B cell (primary cell): ENCODE measurements around the gene SPSB1. TPM values are rescaled to one million over a fixed set of nuclear protein-coding genes. Genes with fewer than 3 reads are reported as not detected.

Source experiments
- ATAC-seq: fragments of 200-7000 bp; cut with Tn5 transposase; one replicate; pipeline ENCODE4 v1.10.0; 2021; ENCODE audit warnings: low read depth, mild to moderate bottlenecking, moderate number of reproducible peaks, moderate library complexity
- CTCF ChIA-PET: fragments of 350-600 bp; sonication (Branson Sonifier 250); formaldehyde crosslinking; loops from one replicate; lab custom pipeline; 2021; ENCODE audit warnings: antibody characterized with exemption, inconsistent platforms; lab: Charles Lee
- POLR2A ChIA-PET: fragments of 350-600 bp; sonication (Branson Sonifier 250); formaldehyde crosslinking; loops from one replicate; lab custom pipeline; 2021; ENCODE audit warnings: antibody characterized with exemption; lab: Charles Lee
- DNase-seq: peaks from one replicate; pipeline ENCODE4 v3.0.0; 2013
- H2AFZ ChIP-seq: 2 replicates; pipeline ENCODE4 v1.6.1; 2012; ENCODE audit warnings: mild to moderate bottlenecking, low read depth, low read length; ENCODE audit not compliant: insufficient read depth, poor library complexity, severe bottlenecking
- H3K27ac ChIP-seq, 2 donors: 1 replicate in 1 of 2; 2 replicates in 1 of 2; pipeline ENCODE4 v1.5.1; 2012 to 2013; ENCODE audit warnings: low read length in 2 of 2, mild to moderate bottlenecking in 2 of 2, moderate library complexity in 1 of 2
- H3K27me3 ChIP-seq, 4 experiments: fragments of 200-600 bp in 1 of 4; sonication (generic) in 1 of 4; replicated peaks in 1 of 4; 1 replicate in 2 of 4; 2 replicates in 2 of 4; pipeline versions ENCODE4 v1.6.1 to v1.7.0; 2013 to 2016; ENCODE audit warnings: low read length in 3 of 4, mild to moderate bottlenecking in 2 of 4, mixed read lengths in 1 of 4, moderate library complexity in 1 of 4; ENCODE audit not compliant: insufficient read depth in 4 of 4, control insufficient read depth in 3 of 4; ENCODE audit errors: control extremely low read depth in 1 of 4
- H3K36me3 ChIP-seq, 2 experiments: replicated peaks in 1 of 2; 1 replicate in 1 of 2; 2 replicates in 1 of 2; pipeline versions ENCODE4 v1.6.1 to v1.7.1; 2013; ENCODE audit warnings: low read length in 1 of 2; ENCODE audit not compliant: insufficient read depth in 2 of 2, control insufficient read depth in 1 of 2; ENCODE audit errors: control extremely low read depth in 1 of 2, extremely low read depth in 1 of 2
- H3K4me1 ChIP-seq, 2 donors: fragments of 200-600 bp in 1 of 2; sonication (generic) in 1 of 2; 1 replicate in 1 of 2; 2 replicates in 1 of 2; pipeline versions ENCODE4 v1.5.1 to v1.6.1; 2013 to 2017; ENCODE audit warnings: low read length in 2 of 2; ENCODE audit not compliant: control insufficient read depth in 2 of 2, insufficient read depth in 2 of 2
- H3K4me2 ChIP-seq: replicated peaks from 2 replicates; pipeline ENCODE3; 2012; ENCODE audit warnings: mild to moderate bottlenecking, low read depth, low read length; ENCODE audit not compliant: poor library complexity, severe bottlenecking
- H3K4me3 ChIP-seq, 5 experiments: fragments of 200-600 bp in 1 of 5; sonication (generic) in 1 of 5; 1 replicate in 3 of 5; 2 replicates in 2 of 5; pipeline versions ENCODE4 v1.5.1 to v1.7.0; 2011 to 2016; ENCODE audit warnings: low read length in 4 of 5, mild to moderate bottlenecking in 4 of 5, low read depth in 2 of 5, control low read depth in 1 of 5, moderate library complexity in 1 of 5; ENCODE audit not compliant: insufficient read depth in 1 of 5; ENCODE audit errors: control extremely low read depth in 1 of 5, extremely low read depth in 1 of 5
- H3K79me2 ChIP-seq: fragments of 200-600 bp; sonication (generic); one replicate; pipeline ENCODE4 v1.6.0; 2016; ENCODE audit warnings: low read length; ENCODE audit not compliant: control insufficient read depth, insufficient read depth
- H3K9ac ChIP-seq: fragments of 200-600 bp; sonication (generic); 2 replicates; pipeline ENCODE4 v1.6.1; 2017; ENCODE audit warnings: mild to moderate bottlenecking, low read length, moderate library complexity
- H3K9me3 ChIP-seq, 3 donors: one replicate each; pipeline versions ENCODE4 v1.6.1 to v1.7.1; 2013; ENCODE audit warnings: low read length in 2 of 3; ENCODE audit not compliant: control insufficient read depth in 2 of 3, insufficient read depth in 1 of 3; ENCODE audit errors: control extremely low read depth in 1 of 3
- H4K20me1 ChIP-seq: 2 replicates; pipeline ENCODE4 v1.6.0; 2012; ENCODE audit warnings: mild to moderate bottlenecking, low read length; ENCODE audit not compliant: insufficient read depth, control insufficient read depth, poor library complexity, severe bottlenecking
- H3K27ac Mint-ChIP-seq: one replicate; pipeline ENCODE4 v1.8.0; 2021; ENCODE audit warnings: mixed read lengths
- H3K27me3 Mint-ChIP-seq: one replicate; pipeline ENCODE4 v1.8.0; 2021; ENCODE audit warnings: mixed read lengths
- H3K4me1 Mint-ChIP-seq: one replicate; pipeline ENCODE4 v1.8.0; 2021; ENCODE audit warnings: mixed read lengths
- H3K4me3 Mint-ChIP-seq: one replicate; pipeline ENCODE4 v1.8.0; 2021; ENCODE audit warnings: mixed read lengths
- H3K9me3 Mint-ChIP-seq: one replicate; pipeline ENCODE4 v1.8.0; 2022; ENCODE audit warnings: mixed read lengths; ENCODE audit not compliant: insufficient read depth
- EZH2 ChIP-seq: IDR thresholded peaks from 2 replicates; pipeline ENCODE4 v1.6.1; 2012; ENCODE audit warnings: borderline replicate concordance, low read depth, mild to moderate bottlenecking, moderate library complexity, low read length; ENCODE audit not compliant: insufficient read depth, poor library complexity, severe bottlenecking
- WGBS: methylation state at CpG from one replicate; pipeline ENCODE4 v1.1.5; 2013; ENCODE audit warnings: missing lambda C conversion rate; ENCODE audit not compliant: insufficient coverage; 5-methylcytosine and 5-hydroxymethylcytosine counted together
- intact Hi-C: fragments of 100-400 bp; cut with micrococcal nuclease; formaldehyde crosslinking; loops from one replicate; pipeline ENCODE4 v1.10.0; 2022
- polyA plus RNA-seq: library from polyadenylated mRNA; depleted of rRNA; stranded (reverse); fragments of >200 nt; gene quantifications from 2 replicates; pipeline ENCODE4 v1.2.3, GENCODE V29; 2012
- total RNA-seq, 2 donors: library from RNA; stranded (reverse); fragments of 120-200 nt in 1 of 2; gene quantifications; 1 replicate in 1 of 2; 2 replicates in 1 of 2; pipeline versions ENCODE4 v1.2.3 to v1.2.4, GENCODE V29; 2013 to 2022
- TF ChIP-seq, protein P1 (sequence below): fragments of 200-600 bp; IDR thresholded peaks from one replicate; pipeline ENCODE4 v1.8.0; 2022; ENCODE audit warnings: antibody characterized with exemption, mild to moderate bottlenecking

SPSB1 gene
- total and polyA plus RNA-seq, 2 donors (not counting 1 experiment from before 2014, with no cell fraction given): 1.7 to 9.4 TPM

DNA sequence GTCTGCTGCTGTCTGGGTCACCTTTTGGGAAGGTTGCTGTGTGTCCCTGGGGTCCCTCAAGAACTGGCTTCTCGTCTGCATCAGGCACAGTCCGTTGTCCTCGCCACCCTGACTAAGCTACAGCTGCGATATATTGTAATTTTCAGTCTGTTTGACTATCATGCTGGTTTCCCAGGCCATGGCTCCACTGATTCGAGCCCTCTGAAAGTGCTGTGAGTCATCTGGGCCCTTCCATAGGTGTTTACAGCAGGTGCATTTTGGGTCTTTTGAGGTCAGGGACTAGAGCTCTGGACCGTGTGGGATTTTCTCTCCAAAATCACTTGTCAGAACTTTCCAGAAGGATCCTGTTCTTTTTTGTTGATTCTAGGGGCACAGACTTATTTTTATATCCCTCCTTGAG is 52.8 kb downstream of the SPSB1 start:
- Histone ChIP-seq H3K79me2 (peaks cover 41% of the 10 kb centered on the region), H3K27me3 (no peaks in the 10 kb centered on the region), H2AFZ (no peak overlapping the region), H3K4me1 (no peaks in the 10 kb centered on the region), H3K36me3 (peaks cover 0 to 2% of the 10 kb centered on the region in 2 experiments), H4K20me1 (peaks cover 5% of the 10 kb centered on the region), H3K27ac (no peak overlapping the region), H3K9ac (no peak overlapping the region), H3K4me2 (no peak overlapping the region), H3K9me3 (peaks cover 0 to 14% (median 0%) of the 10 kb centered on the region in 3 donors), H3K4me3 (no peak overlapping the region)
- ChIA-PET CTCF (no interaction called here), POLR2A (no interaction called here)
- intact Hi-C loops: no loop called here
- no peaks in the 10 kb centered on the region for H3K27me3 Mint-ChIP-seq
- 82% methylated on average over 6 of the region's 6 CpGs for whole genome bisulfite sequencing
- no peaks in the 10 kb centered on the region for H3K9me3 Mint-ChIP-seq
- TF ChIP-seq, protein P1, sequence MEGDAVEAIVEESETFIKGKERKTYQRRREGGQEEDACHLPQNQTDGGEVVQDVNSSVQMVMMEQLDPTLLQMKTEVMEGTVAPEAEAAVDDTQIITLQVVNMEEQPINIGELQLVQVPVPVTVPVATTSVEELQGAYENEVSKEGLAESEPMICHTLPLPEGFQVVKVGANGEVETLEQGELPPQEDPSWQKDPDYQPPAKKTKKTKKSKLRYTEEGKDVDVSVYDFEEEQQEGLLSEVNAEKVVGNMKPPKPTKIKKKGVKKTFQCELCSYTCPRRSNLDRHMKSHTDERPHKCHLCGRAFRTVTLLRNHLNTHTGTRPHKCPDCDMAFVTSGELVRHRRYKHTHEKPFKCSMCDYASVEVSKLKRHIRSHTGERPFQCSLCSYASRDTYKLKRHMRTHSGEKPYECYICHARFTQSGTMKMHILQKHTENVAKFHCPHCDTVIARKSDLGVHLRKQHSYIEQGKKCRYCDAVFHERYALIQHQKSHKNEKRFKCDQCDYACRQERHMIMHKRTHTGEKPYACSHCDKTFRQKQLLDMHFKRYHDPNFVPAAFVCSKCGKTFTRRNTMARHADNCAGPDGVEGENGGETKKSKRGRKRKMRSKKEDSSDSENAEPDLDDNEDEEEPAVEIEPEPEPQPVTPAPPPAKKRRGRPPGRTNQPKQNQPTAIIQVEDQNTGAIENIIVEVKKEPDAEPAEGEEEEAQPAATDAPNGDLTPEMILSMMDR: no peak
- TF ChIP-seq EZH2: no peak
- H3K27ac Mint-ChIP-seq: no peak overlapping the region
- H3K4me1 Mint-ChIP-seq: peaks cover 12% of the 10 kb centered on the region
- ATAC-seq (no peak), DNase-seq (no peak)
- no peak overlapping the region for H3K4me3 Mint-ChIP-seq

DNA sequence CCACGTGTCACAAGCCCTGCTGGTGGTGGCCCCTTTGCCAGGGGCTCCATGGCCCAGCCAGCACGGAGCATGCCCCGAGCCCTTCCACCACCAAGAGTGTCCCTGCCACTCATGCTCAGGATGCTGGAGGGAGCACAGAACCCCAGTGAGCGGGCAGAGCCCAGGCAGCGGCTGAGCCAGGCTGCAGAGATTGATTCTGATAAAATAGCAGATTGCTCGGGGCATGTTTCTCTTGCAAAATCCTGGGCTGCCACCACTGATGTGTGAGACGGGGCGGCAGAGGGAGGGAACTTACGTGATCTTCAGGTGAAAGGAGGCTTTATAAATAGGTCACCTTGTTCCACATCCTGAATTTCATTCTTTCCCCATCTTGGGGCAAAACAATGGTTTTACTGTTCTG is 53.2 kb downstream of the SPSB1 start:
- Histone ChIP-seq H3K36me3 (peaks cover 0 to 2% of the 10 kb centered on the region in 2 experiments), H3K79me2 (peaks cover 40% of the 10 kb centered on the region), H3K9me3 (peaks cover 0 to 18% (median 0%) of the 10 kb centered on the region in 3 donors), H2AFZ (no peak overlapping the region), H3K4me3 (no peak overlapping the region), H3K27me3 (no peaks in the 10 kb centered on the region), H3K4me2 (no peak overlapping the region), H3K4me1 (no peaks in the 10 kb centered on the region), H3K27ac (no peak overlapping the region), H4K20me1 (peaks cover under 1% of the 10 kb centered on the region), H3K9ac (no peak overlapping the region)
- CTCF ChIA-PET: no interaction called here
- no peak for TF ChIP-seq EZH2
- TF ChIP-seq, protein P1: no peak
- Mint-ChIP-seq H3K27ac (no peak overlapping the region), H3K9me3 (no peaks in the 10 kb centered on the region), H3K27me3 (no peaks in the 10 kb centered on the region), H3K4me3 (no peak overlapping the region), H3K4me1 (peaks cover 12% of the 10 kb centered on the region)
- DNase-seq: no peak
- 89% methylated on average over 6 of the region's 9 CpGs for WGBS
- intact Hi-C loops: no loop called here
- POLR2A ChIA-PET: no interaction called here
- no peak for ATAC-seq
